Ovary (tissue), 9 donors: ENCODE data around the gene SDF2L1. TPM values are rescaled to one million over a fixed set of nuclear protein-coding genes. Genes with fewer than 3 reads are reported as not detected.

ENCODE experiments used
- DNase-seq, 5 donors: peaks; one replicate each; pipeline ENCODE4 v3.0.0-alpha.2; 2019 to 2020
- H3K27ac ChIP-seq, 2 donors: fragments of 200-600 bp; one replicate each; pipeline versions ENCODE4 v1.5.1 to v1.8.0; 2019 to 2022
- H3K27me3 ChIP-seq: fragments of 200-600 bp; one replicate; pipeline ENCODE4 v1.8.0; 2022
- H3K36me3 ChIP-seq: fragments of 200-600 bp; sonication (generic); one replicate; pipeline ENCODE4 v1.5.1; 2019
- H3K4me1 ChIP-seq: one replicate; pipeline ENCODE4 v1.8.1; 2013; ENCODE audit warnings: mild to moderate bottlenecking, moderate library complexity; ENCODE audit not compliant: insufficient read depth
- H3K4me3 ChIP-seq: fragments of 200-600 bp; sonication (generic); one replicate; pipeline ENCODE4 v1.5.1; 2017
- H3K9me3 ChIP-seq, 2 donors: fragments of 200-600 bp in 1 of 2; sonication (generic) in 1 of 2; one replicate each; pipeline versions ENCODE4 v1.5.1 to v1.8.1; 2013 to 2019; ENCODE audit warnings: mild to moderate bottlenecking in 1 of 2, moderate library complexity in 1 of 2
- CTCF ChIP-seq, 3 donors: fragments of 450-650 bp in 2 of 3; fragments of 200-600 bp in 1 of 3; IDR thresholded peaks; one replicate each; pipeline versions ENCODE4 v1.5.1 to v1.8.0; 2016 to 2022; ENCODE audit warnings: antibody characterized with exemption in 3 of 3, mild to moderate bottlenecking in 1 of 3
- EP300 ChIP-seq: sonication (generic); formaldehyde crosslinking; IDR thresholded peaks from one replicate; pipeline ENCODE4 v1.6.1; 2017; ENCODE audit warnings: antibody characterized with exemption
- POLR2A ChIP-seq: fragments of 450-650 bp; IDR thresholded peaks from one replicate; pipeline ENCODE4 v1.6.1; 2017; ENCODE audit warnings: antibody characterized with exemption, mild to moderate bottlenecking, moderate library complexity
- WGBS, 3 donors: extraction: QIAGEN DNeasy Blood & Tissue Kit in 1 of 3; methylation state at CpG; one replicate each; pipeline versions ENCODE4 v1.1.5 to v1.1.7; 2013 to 2017; 5-methylcytosine and 5-hydroxymethylcytosine counted together
- intact Hi-C, 4 donors: fragments of 100-400 bp; cut with DNase I; formaldehyde crosslinking; loops; one replicate each; pipeline versions ENCODE4 v1.11.0 to v1.15.1; 2022 to 2023
- polyA plus RNA-seq, 2 donors: library from polyadenylated mRNA; stranded (reverse); fragments of 200-250 nt in 1 of 2; fragments of 350-450 nt in 1 of 2; fragmentation: Illumina TruSeq in 1 of 2; extraction: RNeasy Lipid Tissue Mini Kit (QIAGEN cat#74804) in 1 of 2; gene quantifications; one replicate each; pipeline ENCODE4 v1.2.3, GENCODE V29; 2013 to 2014
- total RNA-seq, 7 donors: library from RNA; depleted of rRNA in 2 of 7; stranded (reverse); fragments of >200 nt in 2 of 7; fragmentation: NEBNext Ultra II Directional in 3 of 7; extraction: Animal tissue kit (Norgen Biotek cat#: 25700) in 3 of 7; gene quantifications; one replicate each; pipeline versions ENCODE4 v1.1.0 to v1.2.4, GENCODE V29; 2016 to 2023
- donor health status: DM: no; HTN: no; CAD: no; lungs with moderate emphysema.
- donor health status: DM: no; HTN: no; CAD: no.
- donor health status: Bipolar disorder and iron deficiency.
- donor health status: DM: yes; HTN: yes; CAD: no.
- donor health status: DM: no; HTN: no; CAD: no.
- donor health status: DM: yes; HTN: yes; CAD: no.

The SDF2L1 gene
- total and polyA plus RNA-seq, 9 donors = 2.1 to 30.4 (median 15.9) TPM

GRCh38 chr22:21598302-21598701, 43.8 kb upstream of the SDF2L1 start:
- Histone ChIP-seq H3K27me3 (no peaks in the 10 kb centered on the region), H3K4me1 (peaks cover 5% of the 10 kb centered on the region), H3K4me3 (no peak overlapping the region), H3K36me3 (no peaks in the 10 kb centered on the region), H3K27ac (no peak overlapping the region), H3K9me3 (no peaks in the 10 kb centered on the region)
- DNase-seq = no peak
- whole genome bisulfite sequencing, 3 donors = 88 to 92% (median 90%) methylated on average over 3 of the region's 3 CpGs
- TF ChIP-seq EP300 = no peak
- no peak for TF ChIP-seq POLR2A
- no peak for TF ChIP-seq CTCF (IDR thresholded peaks at IDR 0.05)
- intact Hi-C loops = no loop called here

GRCh38 chr22:21599053-21599893, 42.8 kb upstream of the SDF2L1 start:
- 88 to 89% (median 88%) methylated on average over 6 of the region's 6 CpGs for WGBS, 3 donors

GRCh38 chr22:21602579-21602978, 39.5 kb upstream of the SDF2L1 start:
- no peak overlapping the region for H3K27ac ChIP-seq
- intact Hi-C loops = loop anchor here in 1 of 4 donors (10.0 kb wide), 1 partner anchor 62 kb away; the partner anchor contains the start of gene PPIL2
- 90 to 96% (median 90%) methylated on average over 6 of the region's 6 CpGs for WGBS, 3 donors

More at GRCh38 chr22:21599053-21599893, 42.8 kb upstream of the SDF2L1 start:
- no peak overlapping the region for H3K27ac ChIP-seq
- TF ChIP-seq POLR2A (no peak), CTCF (IDR thresholded peaks at IDR 0.05) (no peak), EP300 (no peak)
- H3K9me3 ChIP-seq = no peaks in the 10 kb centered on the region
- intact Hi-C loops = no loop called here
- no peaks in the 10 kb centered on the region for H3K36me3 ChIP-seq
- H3K4me1 ChIP-seq = peaks cover 5% of the 10 kb centered on the region
- DNase-seq = no peak
- no peaks in the 10 kb centered on the region for H3K27me3 ChIP-seq
- H3K4me3 ChIP-seq = no peak overlapping the region

GRCh38 chr22:21603973-21604372, 38.1 kb upstream of the SDF2L1 start:
- intact Hi-C loops = loop anchor here in 1 of 4 donors (10.0 kb wide), 1 partner anchor 61 kb away; the partner anchor contains the start of gene PPIL2
- 68 to 81% (median 69%) methylated on average over 9 of the region's 9 CpGs for WGBS, 3 donors
- H3K36me3 ChIP-seq = no peaks in the 10 kb centered on the region
- no peak overlapping the region for H3K27ac ChIP-seq
- no peak for DNase-seq
- no peak overlapping the region for H3K4me3 ChIP-seq
- H3K4me1 ChIP-seq = peaks cover 5% of the 10 kb centered on the region
- TF ChIP-seq POLR2A = no peak
- no peaks in the 10 kb centered on the region for H3K9me3 ChIP-seq
- H3K27me3 ChIP-seq = no peaks in the 10 kb centered on the region

More at GRCh38 chr22:21602579-21602978, 39.5 kb upstream of the SDF2L1 start:
- no peaks in the 10 kb centered on the region for H3K36me3 ChIP-seq
- peaks cover 5% of the 10 kb centered on the region for H3K4me1 ChIP-seq
- H3K9me3 ChIP-seq = no peaks in the 10 kb centered on the region
- H3K4me3 ChIP-seq = no peak overlapping the region
- no peak for DNase-seq
- no peaks in the 10 kb centered on the region for H3K27me3 ChIP-seq
- TF ChIP-seq EP300 = no peak
- no peak for TF ChIP-seq CTCF (IDR thresholded peaks at IDR 0.05)
- no peak for TF ChIP-seq POLR2A
